Vagina (tissue), 2 donors: ENCODE data around the gene FSHB. TPM values are rescaled to one million over a fixed set of nuclear protein-coding genes. Genes with fewer than 3 reads are reported as not detected.

Experiments
- DNase-seq, 2 donors: peaks; one replicate each; pipeline ENCODE4 v3.0.0-alpha.2; 2017; ENCODE audit errors: extremely low spot score in 2 of 2
- H3K27ac ChIP-seq: fragments of 200-600 bp; sonication (generic); one replicate; pipeline ENCODE4 v1.5.1; 2019
- H3K27me3 ChIP-seq: fragments of 200-600 bp; sonication (generic); one replicate; pipeline ENCODE4 v1.5.1; 2019
- H3K36me3 ChIP-seq, 2 donors: fragments of 200-600 bp; sonication (generic); one replicate each; pipeline ENCODE4 v1.5.1; 2017 to 2019
- H3K4me1 ChIP-seq: fragments of 200-600 bp; sonication (generic); one replicate; pipeline ENCODE4 v1.5.1; 2019
- H3K4me3 ChIP-seq, 2 donors: fragments of 200-600 bp; sonication (generic); 1 replicate in 1 of 2; 2 replicates in 1 of 2; pipeline ENCODE4 v1.5.1; 2016 to 2019
- H3K9me3 ChIP-seq: fragments of 200-600 bp; sonication (generic); one replicate; pipeline ENCODE4 v1.5.1; 2019
- POLR2A ChIP-seq, 2 donors: fragments of 450-650 bp; IDR thresholded peaks; one replicate each; pipeline ENCODE4 v1.6.1; 2017; ENCODE audit warnings: antibody characterized with exemption in 2 of 2, mild to moderate bottlenecking in 2 of 2, moderate library complexity in 2 of 2
- POLR2AphosphoS5 ChIP-seq, 2 donors: sonication (generic); formaldehyde crosslinking; IDR thresholded peaks; one replicate each; pipeline ENCODE4 v1.9.0; 2017; ENCODE audit warnings: antibody characterized with exemption in 2 of 2, mild to moderate bottlenecking in 2 of 2, low read depth in 1 of 2; ENCODE audit not compliant: insufficient read depth in 1 of 2
- intact Hi-C: fragments of 100-400 bp; cut with DNase I; formaldehyde crosslinking; loops from one replicate; pipeline ENCODE4 v1.15.1; 2023
- total RNA-seq: library from RNA; depleted of rRNA; stranded (reverse); fragments of >200 nt; gene quantifications from one replicate; pipeline ENCODE4 v1.2.3, GENCODE V29; 2016
- TF ChIP-seq, protein P1 (sequence below), 3 experiments: fragments of 450-650 bp in 2 of 3; fragments of 200-600 bp in 1 of 3; sonication (generic) in 1 of 3; IDR thresholded peaks; one replicate each; pipeline ENCODE4 v1.5.1; 2017 to 2019; ENCODE audit warnings: antibody characterized with exemption in 3 of 3, mild to moderate bottlenecking in 2 of 3, moderate library complexity in 2 of 3

FSHB gene
- total RNA-seq, 1 donor from 2014 or later = not detected

DNA sequence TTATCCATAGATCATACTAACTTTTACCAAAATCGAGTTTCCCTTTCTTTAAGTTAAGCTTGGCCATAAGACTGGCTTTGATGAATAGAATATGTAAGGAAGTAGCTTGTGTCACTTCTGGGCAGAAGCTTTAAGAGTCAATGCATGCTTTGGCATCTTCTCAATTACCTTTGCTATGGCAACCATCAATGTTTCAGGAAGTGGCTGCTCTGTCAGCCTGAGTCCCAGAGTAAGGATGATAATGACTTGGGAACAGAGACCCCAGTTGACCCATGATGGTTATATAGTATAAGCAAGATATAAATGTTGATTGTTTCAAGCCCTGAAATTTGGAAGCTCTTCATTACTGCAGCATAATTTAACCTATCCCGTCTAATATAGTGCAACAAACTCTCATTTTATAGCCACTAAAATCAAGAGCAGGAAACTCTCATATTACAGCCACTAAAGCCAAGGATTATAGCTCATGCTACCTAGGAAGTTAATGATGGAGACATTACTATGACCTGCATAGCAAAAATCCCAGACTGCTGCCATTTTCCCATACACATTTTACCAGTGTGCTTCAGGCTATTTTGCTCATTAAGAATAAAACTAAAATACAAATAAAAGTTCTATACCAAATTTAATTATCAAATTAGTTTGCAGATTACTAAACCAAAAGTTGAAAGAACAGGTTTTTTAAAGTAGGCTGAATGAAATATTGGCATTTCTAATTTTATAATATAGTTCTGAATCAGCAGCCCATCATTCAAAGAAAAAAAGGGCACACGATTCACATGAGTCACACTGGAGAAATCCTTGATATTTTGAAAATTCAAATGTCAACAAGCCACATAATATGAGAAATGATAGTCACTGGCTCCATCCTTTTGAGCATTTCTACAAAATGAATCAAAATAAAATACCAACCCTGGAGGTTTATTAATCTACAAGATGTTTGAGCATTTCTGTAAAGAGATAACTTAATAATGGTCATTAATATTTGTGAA lies 23.8 kb downstream of the FSHB start:
- Histone ChIP-seq H3K36me3 (no peaks in the 10 kb centered on the region), H3K4me1 (no peaks in the 10 kb centered on the region), H3K27me3 (no peaks in the 10 kb centered on the region), H3K4me3 (no peak overlapping the region), H3K9me3 (no peaks in the 10 kb centered on the region), H3K27ac (no peak overlapping the region)
- DNase-seq = no peak
- TF ChIP-seq POLR2AphosphoS5 (IDR thresholded peaks at IDR 0.05; ENCODE audit: insufficient read depth in 1 of 2, low read depth in 1 of 2) (no peak), POLR2A (IDR thresholded peaks at IDR 0.05) (no peak)
- TF ChIP-seq, protein P1, sequence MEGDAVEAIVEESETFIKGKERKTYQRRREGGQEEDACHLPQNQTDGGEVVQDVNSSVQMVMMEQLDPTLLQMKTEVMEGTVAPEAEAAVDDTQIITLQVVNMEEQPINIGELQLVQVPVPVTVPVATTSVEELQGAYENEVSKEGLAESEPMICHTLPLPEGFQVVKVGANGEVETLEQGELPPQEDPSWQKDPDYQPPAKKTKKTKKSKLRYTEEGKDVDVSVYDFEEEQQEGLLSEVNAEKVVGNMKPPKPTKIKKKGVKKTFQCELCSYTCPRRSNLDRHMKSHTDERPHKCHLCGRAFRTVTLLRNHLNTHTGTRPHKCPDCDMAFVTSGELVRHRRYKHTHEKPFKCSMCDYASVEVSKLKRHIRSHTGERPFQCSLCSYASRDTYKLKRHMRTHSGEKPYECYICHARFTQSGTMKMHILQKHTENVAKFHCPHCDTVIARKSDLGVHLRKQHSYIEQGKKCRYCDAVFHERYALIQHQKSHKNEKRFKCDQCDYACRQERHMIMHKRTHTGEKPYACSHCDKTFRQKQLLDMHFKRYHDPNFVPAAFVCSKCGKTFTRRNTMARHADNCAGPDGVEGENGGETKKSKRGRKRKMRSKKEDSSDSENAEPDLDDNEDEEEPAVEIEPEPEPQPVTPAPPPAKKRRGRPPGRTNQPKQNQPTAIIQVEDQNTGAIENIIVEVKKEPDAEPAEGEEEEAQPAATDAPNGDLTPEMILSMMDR (IDR thresholded peaks at IDR 0.05) = no peak
- intact Hi-C loops = no loop called here

DNA sequence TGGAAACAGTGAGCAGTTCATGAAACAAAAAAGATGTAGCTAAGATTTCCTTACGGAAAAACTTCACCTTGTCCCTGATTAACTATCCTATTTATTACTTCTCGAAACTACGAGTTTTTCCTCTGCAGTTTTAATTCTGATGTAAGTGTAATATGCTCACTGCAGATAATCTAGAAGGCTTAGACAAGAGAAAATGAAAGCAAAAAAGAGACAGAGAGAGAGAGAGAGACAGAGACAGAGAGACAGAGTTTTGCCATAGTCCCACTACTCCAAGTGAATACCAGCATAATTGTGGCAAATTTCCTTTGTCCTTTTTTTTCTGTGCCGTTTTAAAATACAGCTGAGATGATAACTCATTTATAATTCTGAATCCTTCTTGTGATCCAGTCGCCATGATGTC lies 24.8 kb downstream of the FSHB start:
- intact Hi-C loops = no loop called here
- no peaks in the 10 kb centered on the region for H3K4me1 ChIP-seq
- H3K27ac ChIP-seq = no peak overlapping the region
- DNase-seq = no peak
- H3K9me3 ChIP-seq = no peaks in the 10 kb centered on the region
- no peaks in the 10 kb centered on the region for H3K36me3 ChIP-seq
- TF ChIP-seq POLR2AphosphoS5 (IDR thresholded peaks at IDR 0.05; ENCODE audit: insufficient read depth in 1 of 2, low read depth in 1 of 2) = no peak
- TF ChIP-seq, protein P1 (IDR thresholded peaks at IDR 0.05) = no peak
- no peak for TF ChIP-seq POLR2A (IDR thresholded peaks at IDR 0.05)
- H3K27me3 ChIP-seq = no peaks in the 10 kb centered on the region
- H3K4me3 ChIP-seq = no peak overlapping the region

GRCh38 chr11:30257058-30257457 lies 26.2 kb downstream of the FSHB start:
- TF ChIP-seq, protein P1 (IDR thresholded peaks at IDR 0.05) = no peak
- TF ChIP-seq POLR2A (IDR thresholded peaks at IDR 0.05) (no peak), POLR2AphosphoS5 (IDR thresholded peaks at IDR 0.05; ENCODE audit: insufficient read depth in 1 of 2, low read depth in 1 of 2) (no peak)
- Histone ChIP-seq H3K27ac (no peak overlapping the region), H3K9me3 (no peaks in the 10 kb centered on the region), H3K27me3 (no peaks in the 10 kb centered on the region), H3K36me3 (no peaks in the 10 kb centered on the region), H3K4me3 (no peak overlapping the region), H3K4me1 (no peaks in the 10 kb centered on the region)
- intact Hi-C loops = no loop called here
- DNase-seq = no peak

GRCh38 chr11:30258679-30259078 lies 27.9 kb downstream of the FSHB start:
- no peak overlapping the region for H3K4me3 ChIP-seq
- no peaks in the 10 kb centered on the region for H3K9me3 ChIP-seq
- no peak overlapping the region for H3K27ac ChIP-seq
- no peak for TF ChIP-seq POLR2AphosphoS5 (IDR thresholded peaks at IDR 0.05; ENCODE audit: insufficient read depth in 1 of 2, low read depth in 1 of 2)
- no peak for TF ChIP-seq POLR2A (IDR thresholded peaks at IDR 0.05)
- TF ChIP-seq, protein P1 (IDR thresholded peaks at IDR 0.05) = no peak
- H3K4me1 ChIP-seq = no peaks in the 10 kb centered on the region
- H3K27me3 ChIP-seq = no peaks in the 10 kb centered on the region
- no peaks in the 10 kb centered on the region for H3K36me3 ChIP-seq
- intact Hi-C loops = no loop called here
- DNase-seq = no peak

- TF ChIP-seq POLR2A (IDR thresholded peaks at IDR 0.05) = no peak
- TF ChIP-seq, protein P1 (IDR thresholded peaks at IDR 0.05) = no peak
- H3K36me3 ChIP-seq = no peaks in the 10 kb centered on the region
- intact Hi-C loops = no loop called here
- no peak overlapping the region for H3K27ac ChIP-seq
- H3K4me1 ChIP-seq = no peaks in the 10 kb centered on the region
- H3K4me3 ChIP-seq = no peak overlapping the region
- H3K27me3 ChIP-seq = no peaks in the 10 kb centered on the region
- no peak for DNase-seq
- H3K9me3 ChIP-seq = no peaks in the 10 kb centered on the region
These were observed 30.0 kb downstream of the FSHB start for GRCh38 chr11:30260813-30261212.
